Endothelial cell (in vitro differentiated cells): ENCODE measurements around the gene GTF2A1. TPM values are rescaled to one million over a fixed set of nuclear protein-coding genes. Genes with fewer than 3 reads are reported as not detected.

Source experiments
- DNase-seq: peaks from one replicate; pipeline ENCODE4 v3.0.0; 2021; ENCODE audit warnings: low spot score
- H3K27ac Mint-ChIP-seq: one replicate; pipeline ENCODE4 v1.8.0; 2021; ENCODE audit warnings: mixed read lengths, inconsistent platforms; ENCODE audit not compliant: unreplicated experiment
- H3K27me3 Mint-ChIP-seq: one replicate; pipeline ENCODE4 v1.8.0; 2021; ENCODE audit warnings: mild to moderate bottlenecking, moderate library complexity, mixed read lengths, inconsistent platforms; ENCODE audit not compliant: unreplicated experiment
- H3K36me3 Mint-ChIP-seq: one replicate; pipeline ENCODE4 v1.8.0; 2021; ENCODE audit warnings: mild to moderate bottlenecking, low read depth, mixed read lengths, inconsistent platforms; ENCODE audit not compliant: unreplicated experiment
- H3K4me1 Mint-ChIP-seq: one replicate; pipeline ENCODE4 v1.8.0; 2021; ENCODE audit warnings: mild to moderate bottlenecking, mixed read lengths, inconsistent platforms; ENCODE audit not compliant: unreplicated experiment
- H3K4me3 Mint-ChIP-seq: one replicate; pipeline ENCODE4 v1.8.0; 2021; ENCODE audit warnings: mild to moderate bottlenecking, mixed read lengths, inconsistent platforms; ENCODE audit not compliant: unreplicated experiment
- H3K9me3 Mint-ChIP-seq: one replicate; pipeline ENCODE4 v1.8.0; 2021; ENCODE audit warnings: mixed read lengths, inconsistent platforms; ENCODE audit not compliant: unreplicated experiment
- CTCF ChIP-seq: fragments of 200-600 bp; sonication (generic); IDR thresholded peaks from one replicate; pipeline ENCODE4 v1.5.0; 2021; ENCODE audit warnings: antibody characterized with exemption; ENCODE audit not compliant: unreplicated experiment
- total RNA-seq: library from RNA; stranded (reverse); fragmentation: NEBNext Ultra II Directional; extraction: Animal tissue kit (Norgen Biotek cat#: 25700); gene quantifications from one replicate; pipeline ENCODE4 v1.2.1, GENCODE V29; 2021; ENCODE audit not compliant: unreplicated experiment

The GTF2A1 gene
- total RNA-seq, 1 donor from 2014 or later: 34.6 TPM

GRCh38 chr14:81199084-81199483 lies 21.7 kb downstream of the GTF2A1 start:
- no peaks in the 10 kb centered on the region for H3K4me1 Mint-ChIP-seq
- H3K9me3 Mint-ChIP-seq: no peaks in the 10 kb centered on the region
- peaks cover 25% of the 10 kb centered on the region for H3K36me3 Mint-ChIP-seq
- no peak for TF ChIP-seq CTCF
- H3K4me3 Mint-ChIP-seq: no peak overlapping the region
- H3K27ac Mint-ChIP-seq: no peak overlapping the region
- no peaks in the 10 kb centered on the region for H3K27me3 Mint-ChIP-seq
- DNase-seq: no peak

DNA sequence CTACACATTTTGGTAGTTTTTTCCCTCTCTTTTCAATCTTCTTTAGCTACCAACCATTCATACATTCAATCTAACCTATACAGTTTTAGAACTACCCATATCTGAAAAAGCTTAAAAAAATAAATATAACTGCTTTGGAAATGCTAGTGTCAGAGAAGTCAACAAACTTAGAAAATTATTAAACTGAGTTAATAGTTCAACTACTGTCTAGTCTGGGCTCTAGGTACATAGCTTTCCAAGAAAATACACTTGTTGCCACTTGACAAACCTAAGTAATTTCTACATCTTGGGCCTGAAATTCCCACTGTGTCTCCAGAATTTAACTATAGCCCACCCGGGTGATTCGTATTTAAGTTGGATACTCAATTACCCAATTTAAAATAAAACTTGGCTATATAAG lies 22.1 kb downstream of the GTF2A1 start:
- Mint-ChIP-seq H3K4me1 (no peaks in the 10 kb centered on the region), H3K4me3 (no peak overlapping the region), H3K27me3 (no peaks in the 10 kb centered on the region), H3K9me3 (no peaks in the 10 kb centered on the region), H3K27ac (no peak overlapping the region), H3K36me3 (peaks cover 27% of the 10 kb centered on the region)
- TF ChIP-seq CTCF: no peak
- no peak for DNase-seq

GRCh38 chr14:81193924-81194633 lies 26.7 kb downstream of the GTF2A1 start:
- no peak for DNase-seq
- Mint-ChIP-seq H3K9me3 (no peaks in the 10 kb centered on the region), H3K4me3 (no peak overlapping the region), H3K36me3 (peaks cover 29% of the 10 kb centered on the region), H3K4me1 (no peaks in the 10 kb centered on the region), H3K27me3 (no peaks in the 10 kb centered on the region), H3K27ac (no peak overlapping the region)
- TF ChIP-seq CTCF: no peak

GRCh38 chr14:81192594-81192993 lies 28.2 kb downstream of the GTF2A1 start:
- Mint-ChIP-seq H3K4me3 (no peak overlapping the region), H3K27ac (no peak overlapping the region), H3K9me3 (no peaks in the 10 kb centered on the region), H3K4me1 (no peaks in the 10 kb centered on the region), H3K27me3 (no peaks in the 10 kb centered on the region), H3K36me3 (peaks cover 29% of the 10 kb centered on the region)
- DNase-seq: no peak
- TF ChIP-seq CTCF: no peak

- no peaks in the 10 kb centered on the region for H3K9me3 Mint-ChIP-seq
- no peak for TF ChIP-seq CTCF
- H3K4me3 Mint-ChIP-seq: no peak overlapping the region
- no peaks in the 10 kb centered on the region for H3K27me3 Mint-ChIP-seq
- no peaks in the 10 kb centered on the region for H3K4me1 Mint-ChIP-seq
- DNase-seq: no peak
- H3K36me3 Mint-ChIP-seq: peaks cover 8% of the 10 kb centered on the region
- H3K27ac Mint-ChIP-seq: no peak overlapping the region
These were observed 32.8 kb downstream of the GTF2A1 start for GRCh38 chr14:81187832-81188522.
